HG02588 (cell line): Measurements from ENCODE around the gene PRSS3.
A peak's percentile ranks its signal among the peaks of the same experiment; 100 is the strongest.
"Not testable (repeated sequence)": the region's sequence is repeated elsewhere in the genome, so short reads cannot be mapped to it uniquely, and the experiment has no call there.

Experiments used
- ATAC-seq: cut with Tn5 transposase; IDR thresholded peaks from one replicate; pipeline ENCODE4 v1.9.1; 2021; ENCODE audit warnings: mild to moderate bottlenecking, moderate library complexity; ENCODE audit not compliant: unreplicated experiment

The PRSS3 gene

DNA sequence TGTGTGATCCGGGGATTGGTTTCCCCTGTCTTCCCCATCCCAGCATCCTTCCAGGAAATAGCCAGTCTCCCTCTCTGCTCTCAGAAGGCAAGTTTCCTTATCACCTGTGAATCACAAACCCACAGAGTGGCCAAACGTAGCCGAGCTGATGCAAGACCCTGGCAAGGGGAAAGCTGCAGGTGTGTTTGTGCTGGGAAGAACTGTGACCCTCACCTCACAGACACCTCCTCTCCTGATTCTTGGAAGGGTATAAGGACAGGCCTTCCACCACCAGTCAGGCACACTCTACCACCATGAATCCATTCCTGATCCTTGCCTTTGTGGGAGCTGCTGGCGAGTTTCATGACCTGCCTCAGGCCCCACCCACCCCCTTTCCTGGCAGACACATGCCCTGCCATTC is at the start of gene PRSS3:
Gene PRSS3, plus strand, starts transcription at position 281 of the 400 bp plus-strand sequence. Its CDS starts 13 bp downstream, at position 294.
- ATAC-seq = no peak

DNA sequence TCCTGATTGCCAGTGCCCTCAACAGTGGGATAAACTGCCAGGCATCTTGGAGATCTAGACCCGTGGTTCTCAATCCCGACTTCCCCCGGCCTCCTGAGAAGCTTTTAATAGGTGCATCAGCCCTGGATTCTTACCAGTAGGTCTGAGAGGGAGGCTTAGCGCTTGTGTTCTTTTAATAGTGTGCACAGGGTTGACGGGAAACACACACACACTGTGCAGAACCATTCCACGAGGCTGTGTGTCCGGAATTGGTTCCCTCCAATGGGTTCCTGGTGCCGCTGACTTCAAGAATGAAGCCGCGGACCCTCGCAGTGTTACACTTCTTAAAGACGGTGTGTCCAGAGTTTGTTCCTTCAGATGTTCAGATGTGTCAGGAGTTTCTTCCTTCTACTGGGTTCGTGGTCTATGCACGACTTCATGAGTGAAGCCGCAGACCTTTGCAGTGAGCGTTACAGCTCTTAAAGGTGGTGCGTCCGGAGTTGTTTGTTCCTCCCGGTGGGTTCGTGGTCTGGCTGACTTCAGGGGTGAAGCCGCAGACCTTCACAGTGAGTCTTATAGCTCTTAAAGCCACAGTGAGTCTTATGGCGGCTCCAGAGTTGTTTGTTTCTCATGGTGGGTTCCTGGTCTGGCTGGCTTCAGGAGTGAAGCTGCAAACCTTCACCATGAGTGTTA is 46.6 kb upstream of the PRSS3 start:
- no peak for ATAC-seq

DNA sequence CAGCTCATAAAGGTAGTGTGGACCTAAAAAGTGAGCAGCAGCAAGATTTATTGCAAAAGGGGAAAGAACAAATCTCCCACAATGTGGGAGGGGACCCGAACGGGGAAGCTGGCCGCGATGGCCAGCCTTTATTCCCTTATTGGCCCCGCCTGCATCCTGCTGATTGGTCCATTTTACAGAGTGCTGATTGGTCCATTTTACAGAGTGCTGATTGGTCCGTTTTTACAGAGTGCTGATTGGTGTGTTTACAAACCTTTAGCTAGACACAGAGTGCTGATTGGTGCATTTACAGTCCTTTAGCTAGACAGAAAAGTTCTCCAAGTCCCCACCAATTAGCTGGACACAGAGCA is 46.1 kb upstream of the PRSS3 start:
- ATAC-seq = not testable (repeated sequence)

DNA sequence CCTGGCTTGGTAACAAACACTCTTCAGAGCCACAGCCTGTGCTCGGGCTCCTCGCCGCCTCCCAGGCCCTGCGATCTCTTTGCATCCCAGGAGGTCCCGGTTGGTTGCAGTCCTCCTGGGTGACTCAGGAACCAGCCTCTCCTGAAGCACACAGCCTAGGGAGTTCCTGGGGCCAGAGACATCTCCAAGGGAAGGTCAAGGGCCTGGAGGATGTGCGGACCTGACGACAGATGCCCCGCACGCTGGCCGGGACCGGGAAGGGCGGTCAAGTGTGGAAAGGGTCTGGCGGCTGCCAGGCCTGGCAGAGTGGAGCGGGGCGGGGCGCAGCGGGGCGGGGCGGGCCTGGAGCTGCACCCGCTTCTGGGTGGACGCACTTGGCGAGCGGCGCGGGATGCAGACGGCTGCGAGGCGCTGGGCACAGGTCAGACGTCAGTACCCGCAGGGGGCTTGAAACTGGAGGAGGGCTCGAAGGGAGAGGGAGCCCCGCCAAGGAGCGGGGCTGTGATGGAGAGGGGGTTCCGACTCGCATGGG is 45.0 kb upstream of the PRSS3 start:
- no peak for ATAC-seq

DNA sequence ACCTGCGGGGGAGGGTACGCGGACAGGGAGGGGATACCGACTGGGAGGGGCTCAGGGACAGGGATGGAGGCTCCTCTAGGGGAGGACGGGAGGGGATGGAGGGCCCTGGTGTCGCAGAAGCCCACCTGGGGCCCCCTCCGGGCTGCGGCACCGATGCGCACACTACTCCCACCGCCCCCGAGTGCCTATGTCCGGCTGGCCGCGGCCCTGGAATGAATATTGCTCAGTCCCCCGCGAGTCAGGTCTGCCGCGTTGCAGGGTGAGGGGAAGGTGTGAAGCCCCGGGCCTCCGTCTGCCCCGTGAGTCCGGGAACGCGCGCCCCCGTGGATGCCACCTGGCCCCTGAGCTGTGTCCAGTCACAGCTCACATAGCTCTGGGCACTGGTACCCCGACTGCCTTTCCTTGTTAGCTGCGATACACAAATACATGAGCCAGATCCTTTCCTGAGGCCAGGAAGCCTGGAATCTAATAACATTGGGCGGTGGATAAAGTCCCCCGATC is 44.5 kb upstream of the PRSS3 start:
- no peak for ATAC-seq

DNA sequence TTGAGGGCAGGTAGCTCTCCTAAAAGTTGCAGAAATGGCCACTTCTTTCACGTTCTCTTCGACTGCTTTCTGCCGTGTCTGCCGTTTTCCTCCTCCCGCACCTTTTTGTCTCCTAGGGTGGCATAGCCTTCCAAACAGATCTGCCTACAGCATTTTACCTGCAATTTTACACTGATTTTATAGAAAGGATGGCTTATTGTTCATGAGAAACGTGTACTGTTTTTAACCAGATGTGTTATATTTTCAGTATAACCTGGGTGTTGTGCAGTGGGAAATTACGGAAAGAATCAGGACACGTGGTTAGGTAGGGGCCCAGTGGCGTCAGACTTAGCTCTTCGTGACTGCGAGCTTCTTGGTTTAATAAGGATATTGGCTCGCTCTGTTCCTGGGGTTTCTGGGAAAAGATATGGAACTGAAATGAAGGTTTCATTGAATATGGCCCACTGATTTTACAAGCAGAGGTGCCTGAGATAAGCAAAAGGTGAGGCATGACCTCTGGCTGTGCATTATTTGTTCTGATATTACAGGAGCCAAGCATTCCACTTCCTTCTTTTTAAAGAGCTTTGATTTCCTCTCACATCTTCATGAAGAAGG is 43.7 kb upstream of the PRSS3 start:
- no peak for ATAC-seq

DNA sequence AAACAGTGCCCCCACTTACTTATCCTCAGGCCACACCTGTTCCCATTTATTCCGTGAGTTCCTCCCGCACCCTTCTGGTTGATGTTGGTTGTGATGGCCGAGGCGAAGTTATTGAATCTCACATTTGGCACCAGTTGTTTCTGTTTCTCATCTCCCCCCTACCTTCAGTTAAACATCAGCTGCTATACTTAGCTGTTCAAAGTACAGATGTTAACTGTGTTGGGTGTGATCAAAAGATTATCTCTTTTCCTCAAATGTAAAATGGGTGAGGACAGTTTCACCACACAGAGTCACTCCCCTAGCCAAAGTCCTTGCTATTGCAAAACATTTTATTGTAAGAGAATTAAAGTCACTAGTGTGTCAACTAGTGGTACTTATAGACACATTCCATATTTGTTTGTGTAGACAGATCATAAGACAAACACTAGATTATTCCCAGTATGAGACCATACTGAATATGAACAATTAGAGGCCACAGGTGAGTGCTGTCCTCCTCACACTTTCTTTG is 43.2 kb upstream of the PRSS3 start:
- ATAC-seq = no peak

DNA sequence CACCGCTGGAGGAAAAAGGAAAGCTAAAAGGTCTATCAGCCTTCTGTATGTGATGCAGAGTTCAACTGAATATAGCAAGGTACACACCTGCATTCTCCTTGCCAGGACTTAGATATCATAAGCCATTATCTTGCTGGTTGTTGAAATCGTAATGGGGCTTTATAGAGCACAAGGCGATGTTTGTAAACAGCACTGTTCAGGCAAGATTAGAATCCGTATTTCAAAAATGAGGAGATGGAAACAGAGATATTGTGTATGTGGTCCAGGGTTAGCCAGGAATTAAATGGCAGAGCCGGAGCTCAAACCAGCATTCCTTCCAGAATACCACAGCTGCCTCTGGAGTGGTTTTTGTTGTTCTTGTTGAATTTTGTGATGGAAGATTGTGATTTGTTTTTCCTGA is 42.6 kb upstream of the PRSS3 start:
- ATAC-seq = not testable (repeated sequence)

DNA sequence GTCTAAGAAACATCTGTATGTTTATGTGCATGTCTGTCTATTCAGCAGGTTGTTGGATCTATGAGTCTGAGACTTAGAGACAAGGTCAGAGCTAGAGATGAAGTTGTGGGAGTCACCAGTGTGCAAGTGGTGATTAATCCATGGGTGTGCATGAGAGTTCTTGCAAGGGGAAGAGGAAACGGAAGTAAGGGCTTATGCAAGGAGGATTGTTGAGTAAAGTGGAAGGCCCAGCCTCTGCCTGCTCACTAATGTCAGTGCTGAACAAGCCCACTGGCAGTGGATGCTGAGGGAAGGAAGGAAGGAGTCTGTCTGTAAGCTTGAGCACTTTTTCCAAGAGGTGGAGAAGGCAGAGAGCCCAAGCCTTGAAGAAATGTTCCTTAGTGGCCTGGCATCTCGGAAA is 35.7 kb upstream of the PRSS3 start:
- not testable (repeated sequence) for ATAC-seq

DNA sequence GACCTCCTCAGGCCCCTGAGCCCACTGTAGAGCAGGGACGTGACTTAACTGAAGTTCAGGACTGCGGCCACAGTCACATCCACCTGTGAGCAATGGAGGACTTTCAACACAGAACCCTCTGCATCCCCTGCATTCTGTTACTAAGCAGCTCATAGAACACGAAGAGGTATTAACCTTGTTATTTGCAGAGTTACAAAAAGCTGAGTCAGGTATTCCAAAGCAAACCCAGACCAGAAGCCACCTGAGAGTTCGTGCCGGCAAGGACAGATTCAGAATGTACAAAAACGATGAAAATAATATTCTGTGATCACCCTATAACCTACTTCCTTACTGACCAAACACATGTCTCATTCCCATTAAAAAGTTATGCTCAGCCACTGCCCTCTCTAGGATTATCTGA is 33.0 kb upstream of the PRSS3 start:
- no peak for ATAC-seq

DNA sequence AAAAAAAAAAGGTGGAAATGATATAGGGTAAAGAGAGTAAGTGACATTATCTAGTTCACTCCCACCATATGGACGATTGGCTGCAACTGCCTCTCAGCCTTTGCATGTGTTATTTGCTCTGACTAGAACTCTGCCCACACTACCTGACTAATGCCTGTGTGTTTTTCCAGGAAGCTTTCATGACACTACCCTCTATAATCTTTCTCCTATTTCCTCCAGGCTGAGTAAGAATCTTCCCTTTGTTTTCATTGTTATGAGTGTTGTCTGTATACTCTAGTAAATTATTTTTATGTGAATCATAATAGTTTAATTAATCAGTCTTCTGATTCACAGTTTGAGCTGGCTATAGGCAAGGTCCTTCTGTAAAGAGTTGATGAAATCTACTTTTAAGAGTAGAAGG is 31.7 kb upstream of the PRSS3 start:
- not testable (repeated sequence) for ATAC-seq

DNA sequence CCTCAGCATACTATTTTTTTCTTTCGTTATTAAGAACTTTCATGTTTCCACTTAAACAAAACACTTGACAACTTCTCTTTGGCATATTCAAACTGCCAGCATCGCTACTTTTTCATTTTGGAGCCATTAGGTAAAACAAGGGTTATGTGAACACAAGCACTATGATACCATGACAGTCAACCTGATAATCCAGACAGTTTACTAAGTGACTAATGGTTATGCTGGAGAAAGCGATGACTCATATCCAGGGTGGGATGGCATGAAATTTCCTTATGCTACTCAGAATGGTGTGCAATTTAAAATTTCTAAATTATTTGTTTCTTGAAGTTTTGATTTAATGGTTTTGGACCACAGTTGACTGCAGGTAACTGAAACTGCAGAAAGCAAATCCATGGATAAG is 29.9 kb upstream of the PRSS3 start:
- no peak for ATAC-seq

DNA sequence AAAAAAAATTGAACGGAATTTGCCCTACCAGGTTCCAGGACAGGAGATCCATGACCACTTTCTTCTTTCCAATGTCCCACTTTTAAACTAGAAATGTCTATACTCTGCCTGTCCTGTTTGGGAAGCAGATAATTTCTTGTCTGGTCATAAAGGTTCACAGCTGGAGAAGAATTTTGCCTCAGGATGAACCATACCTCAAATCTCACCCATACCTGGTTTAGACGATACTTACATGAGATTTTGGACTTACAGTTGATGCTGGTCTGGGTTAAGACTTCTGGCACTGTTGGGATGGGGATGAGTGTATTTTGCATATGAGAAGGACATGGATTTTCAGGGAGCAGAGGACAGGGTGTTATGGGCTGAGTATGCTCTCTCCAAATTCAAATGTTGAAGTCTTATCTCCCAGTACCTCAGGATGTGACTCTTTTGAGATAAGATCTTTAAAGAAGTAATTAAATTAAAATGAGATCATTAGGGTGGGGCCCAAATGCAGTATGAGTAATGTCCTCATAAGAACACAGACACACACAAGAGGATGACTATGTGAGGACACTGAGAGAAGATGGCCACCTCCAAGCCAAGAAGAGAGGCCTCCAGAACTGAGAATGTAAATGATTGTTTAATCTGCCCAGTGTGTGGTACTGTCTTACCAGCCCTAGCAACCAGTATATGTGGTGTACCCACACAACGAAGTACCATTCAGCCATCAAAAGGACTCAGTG is 25.0 kb upstream of the PRSS3 start:
- not testable (repeated sequence) for ATAC-seq

DNA sequence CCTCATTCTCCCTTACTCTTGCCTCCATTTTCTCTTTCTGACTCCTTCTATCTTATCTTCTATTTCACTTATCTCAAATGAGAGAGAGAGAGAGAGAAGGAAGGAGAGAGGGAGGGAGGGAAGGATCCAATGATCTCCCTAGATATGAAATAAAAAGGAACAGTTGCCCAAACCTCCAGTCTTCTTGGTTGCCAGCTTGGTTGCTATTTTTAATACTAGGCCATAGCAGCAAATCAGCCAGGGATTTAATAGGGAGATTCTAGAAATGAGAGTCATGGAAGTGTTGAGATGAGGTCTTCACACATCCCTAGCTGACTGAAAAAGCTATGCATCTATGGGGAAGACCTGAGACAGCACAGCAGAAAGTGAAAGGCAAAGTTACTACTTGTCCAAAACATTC is 22.2 kb upstream of the PRSS3 start:
- ATAC-seq = not testable (repeated sequence)

DNA sequence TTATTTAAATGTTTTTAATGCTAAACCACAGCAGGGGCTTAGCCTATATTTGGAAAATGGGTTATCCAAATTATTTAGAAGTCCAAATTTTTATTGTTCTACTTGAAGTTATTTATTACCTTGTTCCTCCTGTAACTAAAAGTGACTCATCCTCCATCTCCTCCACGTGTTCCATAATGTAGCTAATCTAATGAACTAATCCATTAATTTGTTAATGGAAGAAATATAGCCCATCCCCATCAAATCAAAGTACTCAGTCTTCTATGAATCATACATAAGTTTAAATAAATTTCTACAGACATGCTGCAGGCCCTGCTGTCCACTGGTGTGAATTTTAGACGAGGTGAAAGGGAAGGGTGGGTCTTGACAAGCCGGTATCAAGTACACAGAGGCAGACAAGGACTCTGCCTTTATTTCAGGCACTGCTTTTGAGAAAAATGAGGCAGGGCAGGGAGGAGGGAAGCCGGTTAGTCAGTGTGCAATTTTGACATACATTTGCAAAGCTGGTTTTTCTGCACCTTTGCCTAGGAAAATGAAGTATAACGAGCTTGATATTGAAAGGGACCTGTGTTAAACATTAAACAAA is 21.2 kb upstream of the PRSS3 start:
- ATAC-seq = not testable (repeated sequence)

DNA sequence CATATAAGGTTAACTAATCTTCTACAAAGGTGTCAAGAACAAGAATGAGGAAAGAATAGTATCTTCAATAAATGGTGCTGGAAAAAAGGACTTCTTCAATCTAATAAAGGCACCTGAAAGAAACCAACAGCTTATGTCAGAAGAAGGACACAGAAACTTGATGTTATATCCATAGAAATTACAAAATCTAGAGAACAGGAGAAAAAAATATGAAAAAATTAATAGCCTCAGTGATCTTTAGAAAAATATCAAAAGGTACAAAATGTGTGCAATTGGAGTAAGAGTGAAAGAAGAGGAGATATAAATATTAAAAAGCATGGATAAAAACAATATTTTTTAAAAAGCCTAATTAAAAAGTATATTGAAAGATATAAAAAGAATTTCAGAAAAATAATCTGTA is 18.8 kb upstream of the PRSS3 start:
- ATAC-seq = no peak

DNA sequence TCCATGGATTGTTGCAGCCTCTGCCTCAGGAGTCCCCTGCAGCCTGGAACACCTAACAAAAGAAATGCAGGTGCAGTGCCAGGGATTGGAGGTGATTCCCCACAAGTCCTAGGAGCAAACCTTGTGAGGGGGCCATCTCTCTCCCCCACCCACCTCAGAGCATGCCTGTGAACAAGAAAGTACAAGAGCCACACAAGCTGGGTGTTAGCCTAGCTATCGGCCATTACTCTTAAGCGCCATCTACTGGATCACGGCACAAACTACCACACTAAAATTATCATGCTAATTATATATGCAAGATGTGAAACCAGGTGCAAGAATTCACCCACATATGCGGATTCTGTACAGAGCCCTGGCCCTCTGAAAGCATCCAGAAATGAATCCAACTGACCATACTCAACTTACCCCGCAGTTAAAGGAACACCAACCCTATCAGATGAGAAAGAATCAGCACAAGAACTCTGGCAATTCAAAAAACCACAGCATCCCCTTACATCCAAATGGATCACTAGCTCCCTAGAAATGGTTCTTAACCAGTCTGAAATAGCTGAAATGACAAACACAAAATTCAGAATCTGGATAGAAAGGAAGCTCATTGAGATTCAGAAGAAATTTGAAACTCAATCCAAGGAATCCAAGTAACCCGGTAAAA is 16.5 kb upstream of the PRSS3 start:
- ATAC-seq = peak; percentile 55

DNA sequence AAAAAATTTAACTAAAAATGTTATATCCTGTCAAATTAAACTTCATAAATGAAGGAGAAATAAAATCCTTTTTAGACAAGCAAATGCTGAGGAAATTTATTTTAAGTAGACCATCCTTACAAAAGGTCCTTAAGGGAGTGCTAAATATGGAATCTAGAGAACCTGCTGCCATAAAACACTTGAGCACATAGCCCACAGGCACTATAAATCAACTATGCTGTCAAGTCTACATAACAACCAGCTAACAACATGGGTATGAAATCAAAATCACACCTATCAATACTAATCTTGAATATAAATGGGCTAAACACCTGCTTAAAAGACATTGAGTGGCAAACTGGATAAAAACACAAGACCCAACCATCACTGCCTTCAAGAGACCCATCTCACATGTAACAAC is 15.1 kb upstream of the PRSS3 start:
- ATAC-seq = no peak

DNA sequence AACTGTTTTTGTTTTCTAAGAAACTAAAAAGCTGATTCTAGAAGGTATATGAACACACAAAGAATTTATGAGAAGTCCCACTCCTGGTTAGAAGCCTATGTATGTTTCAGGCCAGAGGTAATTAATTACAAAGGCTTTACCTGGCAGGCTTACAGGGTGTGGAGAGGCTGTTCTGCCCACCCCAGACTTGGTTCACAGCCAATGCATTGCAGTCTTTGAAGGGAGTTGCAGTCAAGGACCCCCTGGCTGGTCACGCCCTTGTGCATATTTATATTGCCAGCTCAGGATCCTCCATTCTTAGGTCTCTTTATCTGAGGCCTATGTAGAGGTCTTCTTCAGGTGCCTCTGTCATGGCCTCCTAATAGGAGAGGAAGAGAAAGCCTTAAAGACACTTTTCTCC is 13.6 kb upstream of the PRSS3 start:
- no peak for ATAC-seq

DNA sequence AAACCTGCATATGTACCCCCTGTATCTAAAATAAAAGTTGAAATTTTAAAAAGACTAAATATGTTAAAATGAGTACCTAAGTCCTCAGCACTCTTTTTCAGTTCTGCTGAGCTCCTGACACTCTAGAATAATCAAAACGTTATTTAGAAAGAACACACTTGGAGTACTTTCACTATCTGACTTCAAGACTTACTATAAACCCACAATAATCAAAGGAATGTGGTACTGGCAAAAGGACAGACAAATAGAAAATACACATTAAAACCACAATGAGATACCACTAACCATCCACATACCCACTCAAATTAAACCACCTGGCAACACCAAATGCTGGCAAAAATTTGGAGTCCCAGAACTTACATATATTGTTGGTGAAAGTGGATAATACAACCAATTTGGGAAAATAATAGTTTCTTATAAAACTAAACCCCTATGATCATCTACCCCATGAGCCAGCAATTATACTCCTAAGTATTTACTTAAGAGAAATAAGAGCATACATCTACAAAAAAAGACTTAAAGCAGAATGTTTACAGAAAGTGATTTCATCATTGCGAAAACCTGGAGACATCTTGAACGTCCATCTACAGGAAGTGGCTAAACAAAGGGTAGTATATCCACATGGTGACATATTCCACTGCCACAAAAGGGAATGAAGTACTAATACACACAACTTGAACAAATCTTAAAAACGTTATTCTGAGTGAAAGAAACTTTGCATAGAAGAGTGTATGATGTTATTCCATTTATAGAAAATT is 12.8 kb upstream of the PRSS3 start:
- no peak for ATAC-seq
